Activated naive CD8-positive, alpha-beta T cell treated with anti-CD3 and anti-CD28 coated beads for 36 hours (primary cell): ENCODE results near the gene MAP2. TPM values are rescaled to one million over a fixed set of nuclear protein-coding genes. Genes with fewer than 3 reads are reported as not detected.
"Not testable (repeated sequence)": the region's sequence is repeated elsewhere in the genome, so short reads cannot be mapped to it uniquely, and the experiment has no call there.

Source experiments
- DNase-seq: peaks from one replicate; pipeline ENCODE4 v3.0.0; 2021
- H3K27ac Mint-ChIP-seq: one replicate; pipeline ENCODE4 v1.8.0; 2022; ENCODE audit warnings: mild to moderate bottlenecking, moderate library complexity, mixed read lengths
- H3K27me3 Mint-ChIP-seq: one replicate; pipeline ENCODE4 v1.8.0; 2022; ENCODE audit warnings: mild to moderate bottlenecking, mixed read lengths
- H3K36me3 Mint-ChIP-seq: one replicate; pipeline ENCODE4 v1.8.0; 2021; ENCODE audit warnings: mild to moderate bottlenecking, mixed read lengths
- H3K4me1 Mint-ChIP-seq: one replicate; pipeline ENCODE4 v1.8.0; 2021; ENCODE audit warnings: mixed read lengths
- H3K4me3 Mint-ChIP-seq: one replicate; pipeline ENCODE4 v1.8.0; 2022; ENCODE audit warnings: mild to moderate bottlenecking, moderate library complexity, mixed read lengths
- H3K9me3 Mint-ChIP-seq: one replicate; pipeline ENCODE4 v1.8.0; 2022; ENCODE audit warnings: mixed read lengths
- total RNA-seq, 2 experiments: library from RNA; stranded (reverse); gene quantifications; one replicate each; pipeline ENCODE4 v1.2.3, GENCODE V29; 2021

MAP2 gene
- total RNA-seq, 2 experiments from 2014 or later = 0.21 TPM; not detected in 1

DNA sequence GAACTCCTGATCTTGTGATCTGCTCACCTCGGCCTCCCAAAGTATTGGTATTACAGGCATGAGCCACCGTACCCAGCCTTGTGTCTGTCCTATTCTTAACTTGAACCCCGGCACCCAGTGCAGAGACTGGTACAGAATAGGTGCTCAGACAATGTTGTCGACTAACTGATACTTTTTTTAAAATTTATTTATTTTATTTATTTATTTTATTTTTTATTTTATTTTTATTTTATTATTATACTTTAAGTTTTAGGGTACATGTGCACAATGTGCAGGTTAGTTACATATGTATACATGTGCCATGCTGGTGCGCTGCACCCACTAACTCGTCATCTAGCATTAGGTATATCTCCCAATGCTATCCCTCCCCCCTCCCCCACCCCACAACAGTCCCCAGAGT, 174.4 kb downstream of the MAP2 start:
- not testable (repeated sequence) for H3K4me1 Mint-ChIP-seq, H3K27ac Mint-ChIP-seq, H3K27me3 Mint-ChIP-seq, DNase-seq, H3K4me3 Mint-ChIP-seq, H3K9me3 Mint-ChIP-seq, H3K36me3 Mint-ChIP-seq

DNA sequence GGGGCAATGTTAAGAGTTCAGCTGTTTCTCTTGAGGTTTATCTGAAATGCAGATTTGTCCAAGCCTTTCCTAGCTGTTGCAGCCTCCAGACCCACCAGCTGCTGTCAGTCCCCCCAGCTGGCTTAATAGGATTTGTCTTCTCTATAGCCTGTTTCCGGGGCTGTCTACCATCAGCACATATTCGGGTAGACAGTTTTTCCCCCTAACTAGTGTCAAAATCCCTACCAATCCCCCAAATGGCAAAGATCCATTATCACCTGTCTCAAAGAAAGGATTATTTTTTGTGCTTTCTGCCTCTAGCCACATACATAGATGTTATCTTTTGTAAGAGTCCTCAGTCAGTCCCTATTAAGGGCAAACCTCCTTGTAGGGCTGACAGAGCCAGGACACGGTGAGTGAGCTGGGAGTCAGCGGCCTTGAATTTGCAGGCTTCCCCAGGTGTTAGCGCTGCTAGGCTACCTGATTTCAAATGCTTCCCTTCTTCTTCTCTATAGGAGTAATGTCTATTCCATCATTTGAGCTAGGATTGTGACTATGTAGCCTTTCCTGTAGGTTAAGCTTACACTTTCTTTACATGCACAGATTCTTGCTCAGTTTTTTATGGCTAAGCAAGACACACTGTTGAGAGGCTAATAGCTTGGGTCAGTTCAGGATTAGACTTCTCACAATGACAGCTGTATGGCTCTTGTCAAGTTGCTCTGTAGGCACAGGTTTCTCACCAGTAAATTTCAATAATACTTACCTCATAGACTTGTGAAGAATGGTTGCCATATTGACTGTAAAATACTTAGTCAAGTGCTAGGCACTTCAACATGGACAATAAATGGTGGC, 176.7 kb downstream of the MAP2 start:
- DNase-seq = no peak
- Mint-ChIP-seq H3K27ac (no peak overlapping the region), H3K9me3 (no peaks in the 10 kb centered on the region), H3K36me3 (no peaks in the 10 kb centered on the region), H3K27me3 (peaks cover 3% of the 10 kb centered on the region), H3K4me3 (no peak overlapping the region), H3K4me1 (no peaks in the 10 kb centered on the region)

- Mint-ChIP-seq H3K36me3 (no peaks in the 10 kb centered on the region), H3K4me1 (no peaks in the 10 kb centered on the region), H3K27ac (no peak overlapping the region), H3K4me3 (no peak overlapping the region), H3K9me3 (no peaks in the 10 kb centered on the region), H3K27me3 (peaks cover 3% of the 10 kb centered on the region)
- no peak for DNase-seq
Measured at GRCh38 chr2:209601497-209601896, 177.7 kb downstream of the MAP2 start.

GRCh38 chr2:209602259-209602658, 178.4 kb downstream of the MAP2 start:
- Mint-ChIP-seq H3K27ac (no peak overlapping the region), H3K27me3 (peaks cover 3% of the 10 kb centered on the region), H3K4me1 (no peaks in the 10 kb centered on the region), H3K4me3 (no peak overlapping the region), H3K9me3 (no peaks in the 10 kb centered on the region), H3K36me3 (no peaks in the 10 kb centered on the region)
- no peak for DNase-seq

GRCh38 chr2:209609531-209609930, 185.7 kb downstream of the MAP2 start:
- no peak for DNase-seq
- Mint-ChIP-seq H3K4me1 (no peaks in the 10 kb centered on the region), H3K27ac (no peak overlapping the region), H3K27me3 (peaks cover 3% of the 10 kb centered on the region), H3K9me3 (no peaks in the 10 kb centered on the region), H3K4me3 (no peak overlapping the region), H3K36me3 (no peaks in the 10 kb centered on the region)

GRCh38 chr2:209610631-209611030, 186.8 kb downstream of the MAP2 start:
- Mint-ChIP-seq H3K27me3 (peaks cover 3% of the 10 kb centered on the region), H3K27ac (no peak overlapping the region), H3K9me3 (no peaks in the 10 kb centered on the region), H3K4me1 (no peaks in the 10 kb centered on the region), H3K36me3 (no peaks in the 10 kb centered on the region), H3K4me3 (no peak overlapping the region)
- no peak for DNase-seq

- no peaks in the 10 kb centered on the region for H3K9me3 Mint-ChIP-seq
- DNase-seq = no peak
- H3K36me3 Mint-ChIP-seq = no peaks in the 10 kb centered on the region
- H3K4me3 Mint-ChIP-seq = no peak overlapping the region
- H3K27ac Mint-ChIP-seq = no peak overlapping the region
- peaks cover 3% of the 10 kb centered on the region for H3K27me3 Mint-ChIP-seq
- H3K4me1 Mint-ChIP-seq = no peaks in the 10 kb centered on the region
Measured at GRCh38 chr2:209613649-209614305, 189.9 kb downstream of the MAP2 start.

DNA sequence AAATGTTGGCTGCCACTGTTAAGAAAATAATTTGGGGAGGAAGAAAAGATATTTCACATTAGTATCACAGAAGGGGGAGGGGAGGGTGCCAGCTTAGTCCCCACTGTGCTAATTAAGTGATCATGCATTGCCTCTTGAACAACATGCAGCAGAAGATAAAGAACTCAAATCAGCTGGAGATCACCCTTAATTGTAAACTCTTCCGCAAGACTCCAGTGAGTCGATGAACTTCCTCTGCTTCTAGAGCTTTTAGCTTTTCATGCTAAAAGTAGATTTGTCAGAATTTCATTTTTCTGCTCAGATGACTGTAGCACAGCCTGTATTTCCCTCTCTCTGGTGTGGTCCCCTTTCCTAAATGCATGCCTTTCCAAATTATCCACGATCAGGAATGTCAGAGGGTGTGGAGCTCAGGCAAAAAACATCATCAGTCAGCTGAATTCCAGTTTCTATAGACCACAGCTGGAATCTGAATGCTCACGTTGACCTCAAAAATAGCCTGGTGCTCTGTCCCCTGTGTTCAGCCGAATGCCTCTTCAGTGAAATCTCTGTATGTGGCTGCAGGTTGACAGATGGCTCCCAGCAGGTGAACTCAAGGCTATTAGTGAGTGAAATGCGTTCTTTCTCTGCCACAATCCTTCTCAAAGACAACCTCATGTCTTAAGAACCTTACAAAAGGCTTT, 191.0 kb downstream of the MAP2 start:
- H3K4me3 Mint-ChIP-seq = no peak overlapping the region
- H3K27ac Mint-ChIP-seq = no peak overlapping the region
- peaks cover 3% of the 10 kb centered on the region for H3K27me3 Mint-ChIP-seq
- DNase-seq = no peak
- no peaks in the 10 kb centered on the region for H3K9me3 Mint-ChIP-seq
- no peaks in the 10 kb centered on the region for H3K4me1 Mint-ChIP-seq
- no peaks in the 10 kb centered on the region for H3K36me3 Mint-ChIP-seq

DNA sequence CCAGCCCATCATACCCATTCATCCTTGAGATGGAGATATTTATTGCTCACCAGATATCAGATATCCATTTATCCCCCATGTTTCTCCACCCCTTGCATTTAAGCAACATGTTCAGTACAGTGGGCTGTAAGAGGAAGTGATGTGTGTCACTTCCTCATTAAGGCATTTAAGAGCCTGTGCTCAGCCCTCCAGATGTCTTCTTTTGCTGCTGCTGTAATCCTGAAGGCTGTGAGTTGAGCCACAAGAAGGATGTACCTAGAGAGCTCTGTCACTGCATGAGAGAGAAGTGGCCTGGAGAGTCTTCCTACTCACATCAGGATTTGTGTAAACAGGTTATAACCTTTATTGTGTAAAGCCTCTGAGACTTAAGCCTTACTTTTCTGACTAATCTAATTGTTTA, 195.9 kb downstream of the MAP2 start:
- no peaks in the 10 kb centered on the region for H3K36me3 Mint-ChIP-seq
- no peak for DNase-seq
- no peak overlapping the region for H3K27ac Mint-ChIP-seq
- no peaks in the 10 kb centered on the region for H3K27me3 Mint-ChIP-seq
- no peaks in the 10 kb centered on the region for H3K4me1 Mint-ChIP-seq
- no peaks in the 10 kb centered on the region for H3K9me3 Mint-ChIP-seq
- no peak overlapping the region for H3K4me3 Mint-ChIP-seq

DNA sequence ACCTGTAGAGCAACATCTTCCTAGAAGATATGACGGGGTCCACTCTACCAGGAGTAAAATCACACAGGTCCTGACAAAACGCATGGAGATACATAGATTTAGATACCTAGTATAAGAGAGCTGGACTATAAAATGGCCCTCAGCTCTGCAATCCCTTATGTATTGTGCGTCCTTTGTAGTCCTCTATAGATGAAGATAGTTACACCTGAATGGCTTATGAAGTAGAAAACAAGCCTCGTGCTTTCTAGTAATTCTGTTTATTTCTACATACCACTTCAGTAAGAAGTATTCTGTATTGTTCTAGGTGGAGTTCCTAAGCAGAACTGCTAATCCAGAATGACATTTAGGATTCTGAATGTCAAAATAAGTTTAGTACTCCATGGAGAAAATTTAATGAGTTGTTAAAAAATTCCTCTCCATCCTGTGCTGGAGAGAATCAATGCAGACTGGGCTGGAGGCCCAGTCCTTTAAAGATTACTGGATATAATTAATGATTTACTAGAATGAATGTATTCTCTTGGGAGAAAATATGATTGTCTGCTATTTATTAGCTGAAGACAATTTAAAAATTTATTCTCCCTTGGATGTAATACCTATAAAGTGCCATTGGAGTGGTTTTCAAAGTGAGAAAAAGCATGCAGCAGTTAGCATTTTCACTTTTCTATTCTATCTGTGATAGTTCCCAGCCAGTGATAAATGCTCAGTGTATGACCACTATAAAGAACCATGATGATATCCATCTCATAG, 200.5 kb downstream of the MAP2 start:
- DNase-seq = no peak
- Mint-ChIP-seq H3K36me3 (no peaks in the 10 kb centered on the region), H3K4me3 (no peak overlapping the region), H3K27me3 (no peaks in the 10 kb centered on the region), H3K27ac (no peak overlapping the region), H3K4me1 (no peaks in the 10 kb centered on the region), H3K9me3 (no peaks in the 10 kb centered on the region)

DNA sequence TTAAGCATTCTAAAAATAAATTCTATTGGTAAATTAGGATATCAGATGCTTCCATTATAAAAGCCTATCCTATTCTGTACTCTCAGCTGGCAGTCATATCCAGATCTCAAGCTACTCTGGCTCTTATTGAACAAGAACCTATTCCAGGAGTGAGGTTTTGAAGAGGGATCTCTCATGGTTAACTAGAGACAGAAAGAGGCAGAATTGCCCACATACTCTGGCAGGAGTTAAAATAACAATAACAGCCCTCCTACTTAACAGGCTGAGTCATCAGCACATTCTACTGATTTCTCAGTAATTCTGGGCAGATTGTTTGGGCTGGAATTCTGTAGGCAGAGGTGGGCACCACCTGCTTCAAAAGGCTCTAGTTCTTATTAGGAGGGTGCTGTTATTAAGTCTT, 205.8 kb downstream of the MAP2 start:
- Mint-ChIP-seq H3K36me3 (no peaks in the 10 kb centered on the region), H3K27me3 (peaks cover 3% of the 10 kb centered on the region), H3K9me3 (no peaks in the 10 kb centered on the region), H3K4me1 (no peaks in the 10 kb centered on the region), H3K4me3 (no peak overlapping the region), H3K27ac (no peak overlapping the region)
- DNase-seq = no peak

DNA sequence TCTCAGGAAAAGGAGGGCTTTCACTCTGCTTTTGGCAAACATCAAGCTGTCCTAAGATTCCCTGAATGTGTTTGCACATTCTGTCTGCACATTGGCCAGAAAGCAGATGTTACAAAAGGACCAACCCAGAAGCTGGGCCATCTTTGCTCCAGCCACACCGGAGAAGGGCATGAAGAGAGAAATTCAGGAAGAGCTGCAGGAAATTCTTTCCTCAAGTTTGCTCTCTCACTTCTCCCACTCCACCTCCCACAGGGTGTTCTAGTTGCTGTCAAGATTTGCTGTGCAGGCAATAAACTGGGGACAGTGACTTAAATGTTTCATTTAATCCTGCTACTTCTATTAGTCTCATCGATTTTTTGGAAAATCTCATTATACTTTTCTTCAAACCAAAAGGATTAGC, 210.1 kb downstream of the MAP2 start:
- Mint-ChIP-seq H3K27ac (no peak overlapping the region), H3K36me3 (no peaks in the 10 kb centered on the region), H3K4me1 (no peaks in the 10 kb centered on the region), H3K27me3 (peaks cover 7% of the 10 kb centered on the region), H3K4me3 (no peak overlapping the region), H3K9me3 (no peaks in the 10 kb centered on the region)
- no peak for DNase-seq

DNA sequence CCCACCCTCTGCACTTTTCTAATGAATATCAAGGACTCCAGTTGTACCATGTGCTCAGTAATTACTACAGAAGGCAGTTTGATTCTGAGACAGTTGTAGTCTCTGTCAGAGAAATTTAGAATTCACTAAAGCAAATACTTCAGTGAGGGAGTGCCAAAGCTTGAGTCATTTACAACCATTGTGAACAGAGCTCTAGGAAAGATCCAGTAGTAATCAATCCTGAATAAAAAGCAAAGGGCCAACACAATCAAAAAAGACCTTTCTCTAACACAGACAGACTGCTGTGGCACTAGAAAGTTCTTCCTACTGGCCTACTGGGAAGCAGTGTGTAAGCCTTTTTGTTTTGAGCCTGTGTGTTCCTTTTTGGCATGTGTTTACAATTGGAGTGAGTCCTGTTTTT, 212.2 kb downstream of the MAP2 start:
- no peak overlapping the region for H3K4me3 Mint-ChIP-seq
- no peaks in the 10 kb centered on the region for H3K9me3 Mint-ChIP-seq
- H3K4me1 Mint-ChIP-seq = no peaks in the 10 kb centered on the region
- no peak overlapping the region for H3K27ac Mint-ChIP-seq
- no peaks in the 10 kb centered on the region for H3K36me3 Mint-ChIP-seq
- H3K27me3 Mint-ChIP-seq = peaks cover 7% of the 10 kb centered on the region
- no peak for DNase-seq

DNA sequence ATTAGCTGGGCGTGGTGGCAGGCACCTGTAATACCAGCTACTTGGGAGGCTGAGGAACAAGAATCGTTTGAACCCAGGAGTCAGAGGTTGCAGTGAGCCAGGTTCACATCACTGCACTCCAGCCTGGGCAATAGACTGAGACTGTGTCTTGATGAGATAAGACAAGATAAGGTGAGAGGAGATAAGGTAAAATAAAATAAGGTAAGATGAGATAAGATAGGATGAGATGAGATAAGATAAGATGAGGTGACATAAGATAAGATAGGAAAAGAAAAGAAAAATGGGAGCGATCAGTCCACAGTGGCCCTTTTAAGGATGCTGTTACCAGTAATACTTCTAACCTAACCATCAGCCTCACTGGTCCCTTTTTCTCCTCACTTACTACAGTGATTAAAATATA, 213.4 kb downstream of the MAP2 start:
- Mint-ChIP-seq H3K4me1 (no peaks in the 10 kb centered on the region), H3K27ac (no peak overlapping the region), H3K27me3 (peaks cover 7% of the 10 kb centered on the region), H3K9me3 (no peaks in the 10 kb centered on the region), H3K4me3 (no peak overlapping the region), H3K36me3 (no peaks in the 10 kb centered on the region)
- DNase-seq = no peak

GRCh38 chr2:209638346-209638745, 214.5 kb downstream of the MAP2 start:
- H3K27me3 Mint-ChIP-seq = peaks cover 4% of the 10 kb centered on the region
- no peaks in the 10 kb centered on the region for H3K9me3 Mint-ChIP-seq
- no peaks in the 10 kb centered on the region for H3K36me3 Mint-ChIP-seq
- no peak for DNase-seq
- H3K27ac Mint-ChIP-seq = no peak overlapping the region
- H3K4me1 Mint-ChIP-seq = no peaks in the 10 kb centered on the region
- no peak overlapping the region for H3K4me3 Mint-ChIP-seq
